GM21619 (cell line): ENCODE results near the gene MACROD1.

Experiments
- ATAC-seq: cut with Tn5 transposase; IDR thresholded peaks from one replicate; pipeline ENCODE4 v1.9.1; 2021; ENCODE audit not compliant: unreplicated experiment

MACROD1 gene

GRCh38 chr11:64094463-64095260 is 71.3 kb downstream of the MACROD1 start:
- no peak for ATAC-seq

GRCh38 chr11:64093233-64094039 is 72.5 kb downstream of the MACROD1 start:
- ATAC-seq = no peak

- ATAC-seq = no peak
These were observed 73.2 kb downstream of the MACROD1 start for GRCh38 chr11:64092761-64093136.

GRCh38 chr11:64092111-64092760 is 73.7 kb downstream of the MACROD1 start:
- no peak for ATAC-seq

GRCh38 chr11:64090806-64091516 is 75.0 kb downstream of the MACROD1 start:
- no peak for ATAC-seq

- ATAC-seq = no peak
These were observed 75.8 kb downstream of the MACROD1 start for GRCh38 chr11:64089915-64090805.

- ATAC-seq = no peak
These were observed 76.4 kb downstream of the MACROD1 start for GRCh38 chr11:64089493-64089892.

GRCh38 chr11:64089027-64089360 is 76.9 kb downstream of the MACROD1 start:
- no peak for ATAC-seq

GRCh38 chr11:64088162-64089026 is 77.5 kb downstream of the MACROD1 start:
- ATAC-seq = no peak

GRCh38 chr11:64086258-64087123 is 79.4 kb downstream of the MACROD1 start:
- ATAC-seq = no peak

- ATAC-seq = no peak
These were observed 80.0 kb downstream of the MACROD1 start for GRCh38 chr11:64085906-64086257.

- ATAC-seq = no peak
These were observed 80.8 kb downstream of the MACROD1 start for GRCh38 chr11:64084951-64085710.

GRCh38 chr11:64084146-64084950 is 81.6 kb downstream of the MACROD1 start:
- ATAC-seq = no peak

GRCh38 chr11:64083398-64084080 is 82.4 kb downstream of the MACROD1 start:
- no peak for ATAC-seq

- no peak for ATAC-seq
These were observed 84.0 kb downstream of the MACROD1 start for GRCh38 chr11:64081745-64082442.

- ATAC-seq = no peak
These were observed 85.5 kb downstream of the MACROD1 start for GRCh38 chr11:64080390-64080789.
